HG02610 (cell line): ENCODE results near the gene EIF3L.

ENCODE experiments used
- ATAC-seq: cut with Tn5 transposase; IDR thresholded peaks from one replicate; pipeline ENCODE4 v1.9.1; 2021; ENCODE audit warnings: mild to moderate bottlenecking, moderate library complexity; ENCODE audit not compliant: unreplicated experiment

The EIF3L gene

GRCh38 chr22:37904572-37905533, 55.6 kb downstream of the EIF3L start:
- ATAC-seq = no peak

GRCh38 chr22:37905534-37906363, 56.5 kb downstream of the EIF3L start, which contains the start of gene MICALL1:
Gene MICALL1 (plus strand): TSS chr22:37906297. CDS start chr22:37906423, 126 bp downstream.
- ATAC-seq = peak; percentile 68

GRCh38 chr22:37906364-37907008, 57.3 kb downstream of the EIF3L start:
- ATAC-seq = peak; percentile 27

- ATAC-seq = no peak
Measured at GRCh38 chr22:37907036-37907954, 58.1 kb downstream of the EIF3L start.

GRCh38 chr22:37909766-37910165, 60.5 kb downstream of the EIF3L start:
- no peak for ATAC-seq

- no peak for ATAC-seq
Measured at GRCh38 chr22:37910890-37911672, 61.9 kb downstream of the EIF3L start.

GRCh38 chr22:37911697-37912096, 62.5 kb downstream of the EIF3L start:
- ATAC-seq = no peak

GRCh38 chr22:37912171-37912570, 63.0 kb downstream of the EIF3L start:
- no peak for ATAC-seq

- no peak for ATAC-seq
Measured at GRCh38 chr22:37913233-37913721, 64.1 kb downstream of the EIF3L start.

- ATAC-seq = no peak
Measured at GRCh38 chr22:37916311-37916710, 67.1 kb downstream of the EIF3L start.

- ATAC-seq = no peak
Measured at GRCh38 chr22:37917874-37918548, 68.8 kb downstream of the EIF3L start.

- no peak for ATAC-seq
Measured at GRCh38 chr22:37918580-37919270, 69.5 kb downstream of the EIF3L start.

GRCh38 chr22:37920126-37920525, 70.9 kb downstream of the EIF3L start:
- ATAC-seq = no peak

- no peak for ATAC-seq
Measured at GRCh38 chr22:37922191-37922590, 73.0 kb downstream of the EIF3L start.

- no peak for ATAC-seq
Measured at GRCh38 chr22:37923927-37924326, 74.7 kb downstream of the EIF3L start.

- ATAC-seq = no peak
Measured at GRCh38 chr22:37924386-37925065, 75.3 kb downstream of the EIF3L start.

- ATAC-seq = no peak
Measured at GRCh38 chr22:37925330-37925729, 76.1 kb downstream of the EIF3L start.
